GM11168 (cell line): ENCODE data around the gene CDKN2A.
"Not testable (repeated sequence)": the region's sequence is repeated elsewhere in the genome, so short reads cannot be mapped to it uniquely, and the experiment has no call there.

Source experiments
- in situ Hi-C: fragments of 300-500 bp; cut with MboI; formaldehyde crosslinking; loops from one replicate; pipeline ENCODE4 v1.12.0; 2022; ENCODE audit warnings: low sequenced_read_pairs; ENCODE audit not compliant: unreplicated experiment

The CDKN2A gene

DNA sequence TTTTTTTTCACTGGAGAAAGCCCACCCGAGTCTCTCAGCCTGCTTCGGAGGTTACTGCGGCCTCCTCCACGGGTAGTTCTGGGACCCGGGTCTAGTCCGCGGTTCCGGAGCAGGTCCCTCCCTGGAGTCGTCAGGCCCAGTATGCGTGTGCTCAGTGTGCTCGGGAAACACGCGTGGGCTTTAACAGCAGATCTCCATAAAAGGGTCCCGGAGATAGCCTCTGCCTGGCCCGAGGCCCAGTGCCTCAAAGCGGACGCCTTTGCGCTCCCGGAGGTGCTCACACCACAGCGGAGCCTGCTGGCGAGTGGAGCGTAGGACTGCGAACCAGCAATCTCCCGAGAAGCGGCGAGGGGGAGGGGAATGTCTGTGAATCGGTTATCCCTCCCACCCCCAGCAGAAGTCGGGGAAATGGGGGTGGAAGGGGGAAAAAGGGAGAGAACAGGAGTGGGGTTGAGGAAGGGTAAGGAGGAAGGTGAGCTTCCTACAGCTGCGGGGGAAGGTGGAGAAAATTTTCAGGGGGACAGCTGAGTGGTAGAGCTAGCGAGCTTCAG lies 28.7 kb downstream of the CDKN2A start:
- in situ Hi-C loops: loop anchor here (10.0 kb wide), 1 partner anchor 69 kb away; no protein-coding TSS in a partner anchor

DNA sequence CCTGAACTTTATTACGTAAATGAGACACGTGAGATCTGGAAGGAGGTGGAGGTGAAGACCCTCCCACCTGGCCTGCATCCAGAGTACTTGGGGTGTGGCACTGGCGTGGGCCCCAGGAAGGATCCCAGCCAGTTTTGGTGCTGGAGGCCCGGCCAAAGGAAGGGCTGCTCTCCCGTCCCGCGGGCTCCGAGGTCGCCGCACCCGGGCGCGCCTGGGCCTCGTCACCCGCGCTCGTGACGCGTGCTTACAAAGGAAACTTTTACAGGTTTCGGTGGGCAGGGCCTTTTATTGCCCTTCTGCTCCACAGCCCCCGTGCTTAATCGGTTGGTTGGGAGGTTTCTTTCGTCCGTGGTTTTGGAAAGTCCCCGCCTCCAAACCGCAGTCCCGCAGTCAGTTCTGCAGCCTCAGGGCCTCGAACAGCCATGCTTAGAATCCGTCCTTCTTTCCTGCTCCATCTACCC lies 29.2 kb downstream of the CDKN2A start:
- in situ Hi-C loops: loop anchor here (10.0 kb wide), 1 partner anchor 70 kb away; no protein-coding TSS in a partner anchor

DNA sequence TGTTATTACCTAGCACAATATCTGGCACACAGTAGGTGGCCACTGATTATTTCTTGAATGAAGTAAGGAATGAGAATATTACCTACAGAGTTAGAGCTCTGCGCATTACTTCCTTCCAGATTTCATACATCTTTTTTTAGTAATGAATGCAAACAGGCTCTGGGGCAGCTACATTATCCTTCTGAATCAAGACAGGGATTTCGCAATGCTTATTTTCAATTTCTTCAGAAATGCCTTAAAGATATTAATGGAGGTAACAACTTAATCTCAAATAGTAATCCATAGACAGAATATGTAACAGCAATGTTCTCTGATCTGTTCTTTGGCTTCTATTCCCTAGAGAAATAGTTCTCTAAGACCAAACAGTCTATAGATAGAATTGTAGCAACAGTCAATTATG lies 32.6 kb downstream of the CDKN2A start:
- in situ Hi-C loops: loop anchor here (10.0 kb wide), 1 partner anchor 73 kb away; no protein-coding TSS in a partner anchor

GRCh38 chr9:21959268-21959667 lies 34.9 kb downstream of the CDKN2A start:
- in situ Hi-C loops: not testable (repeated sequence)

- in situ Hi-C loops: no loop called here
Observed at GRCh38 chr9:21958833-21959232, 35.4 kb downstream of the CDKN2A start.

- in situ Hi-C loops: no loop called here
Observed at GRCh38 chr9:21945606-21946005, 48.6 kb downstream of the CDKN2A start.

DNA sequence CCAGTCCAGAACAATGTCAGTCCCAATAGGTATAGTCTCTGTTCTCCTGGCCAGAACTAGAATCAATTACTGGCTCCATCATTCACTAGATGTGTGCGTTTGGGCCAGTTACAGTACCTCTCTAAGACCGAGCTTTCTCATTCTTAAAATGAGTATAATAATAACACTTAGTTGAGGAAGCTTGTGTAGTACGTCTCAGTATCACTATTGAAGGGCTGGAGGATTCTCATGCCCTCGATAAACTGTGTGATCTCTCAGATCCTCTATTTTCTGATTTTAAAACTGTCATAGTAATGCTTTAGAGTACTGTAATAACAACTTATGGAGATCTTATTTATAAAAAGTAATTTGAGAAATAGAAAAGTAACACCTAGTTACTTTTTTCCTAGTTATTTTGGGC lies 50.7 kb downstream of the CDKN2A start:
- in situ Hi-C loops: no loop called here

DNA sequence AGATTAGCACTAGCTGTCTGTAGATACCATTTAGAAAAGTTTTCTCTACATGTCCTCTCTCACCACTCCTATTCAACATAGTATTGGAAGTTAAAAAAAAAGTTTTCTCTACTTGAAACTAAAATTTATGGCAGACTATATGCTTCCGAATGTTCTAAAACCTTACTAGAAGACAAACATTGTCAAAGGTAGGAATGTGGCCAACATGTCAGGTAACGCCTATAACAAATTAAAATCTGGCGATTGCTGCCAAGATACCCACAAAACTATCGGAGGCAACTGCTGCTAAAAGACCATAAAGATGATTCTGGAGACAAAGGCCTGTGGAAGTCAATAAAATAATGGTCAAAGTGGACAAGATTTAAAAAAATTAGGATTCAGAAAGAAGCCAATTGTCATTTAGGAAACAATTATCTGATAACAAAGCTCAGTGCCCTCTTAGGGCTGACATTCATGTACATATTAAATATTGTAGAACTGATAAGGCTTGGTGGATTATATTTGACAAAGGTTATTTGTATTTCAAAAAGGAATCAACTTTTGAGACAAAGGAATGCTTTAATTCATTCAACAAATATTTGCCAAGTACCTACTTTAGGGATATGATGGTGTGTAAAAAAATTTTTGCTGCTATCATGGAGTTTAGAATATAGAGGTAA lies 52.7 kb downstream of the CDKN2A start:
- in situ Hi-C loops: no loop called here

GRCh38 chr9:21936161-21936560 lies 58.0 kb downstream of the CDKN2A start:
- in situ Hi-C loops: no loop called here

DNA sequence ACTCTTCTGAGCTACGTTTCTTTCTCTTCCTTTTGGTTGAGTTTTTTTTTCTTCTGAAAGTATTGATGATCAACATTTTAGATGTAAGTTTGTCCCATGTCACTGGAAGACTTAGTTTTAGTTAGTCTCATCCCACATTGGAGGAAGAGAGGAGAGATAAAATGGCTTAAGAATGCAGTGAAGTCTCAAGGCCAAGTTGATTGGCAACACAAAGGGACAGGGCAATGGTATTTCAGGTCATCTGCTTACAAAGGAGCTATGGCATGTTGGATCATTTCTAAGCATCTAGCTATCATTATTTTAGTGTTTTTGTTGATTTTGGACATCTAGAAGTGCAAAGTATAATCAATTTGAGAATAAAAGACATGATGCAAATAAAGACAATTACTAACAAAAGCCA lies 58.6 kb downstream of the CDKN2A start:
- in situ Hi-C loops: no loop called here

GRCh38 chr9:21933865-21934264 lies 60.3 kb downstream of the CDKN2A start:
- in situ Hi-C loops: no loop called here

- in situ Hi-C loops: no loop called here
Observed at GRCh38 chr9:21933281-21933680, 60.9 kb downstream of the CDKN2A start.

GRCh38 chr9:21931428-21931827 lies 62.8 kb downstream of the CDKN2A start:
- in situ Hi-C loops: no loop called here

GRCh38 chr9:21927752-21928151 lies 66.4 kb downstream of the CDKN2A start:
- in situ Hi-C loops: no loop called here

DNA sequence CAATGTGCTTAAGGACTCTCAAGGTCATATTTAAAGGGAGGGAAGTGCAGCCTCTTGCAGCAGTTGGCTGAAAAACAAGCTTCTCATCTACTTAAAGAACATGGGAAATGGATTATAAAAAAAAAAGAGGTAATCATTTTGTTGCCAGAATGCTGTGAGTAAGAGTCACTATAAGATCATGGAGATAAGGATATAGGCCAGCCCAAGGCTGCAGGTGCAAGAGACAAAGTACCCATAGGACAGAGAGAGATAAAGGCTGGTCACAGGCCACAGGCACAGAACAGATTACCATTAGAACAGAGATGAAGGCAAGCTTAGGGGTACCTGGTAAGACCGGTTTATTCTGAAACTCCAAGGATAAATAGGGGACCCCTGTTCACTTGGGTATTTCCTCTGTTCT lies 70.5 kb downstream of the CDKN2A start:
- in situ Hi-C loops: no loop called here

GRCh38 chr9:21919377-21920362 lies 74.5 kb downstream of the CDKN2A start:
- in situ Hi-C loops: no loop called here
